GM10248 (cell line): Measurements from ENCODE around the gene KCNQ1.

Experiments
- CTCF ChIA-PET: fragments of 300-600 bp; sonication (Branson Sonifier 250); formaldehyde crosslinking; extraction: SDS; loops from one replicate; lab custom pipeline; 2021; ENCODE audit warnings: antibody characterized with exemption; lab: Yijun Ruan, JAX
- POLR2A ChIA-PET: fragments of 350-650 bp; sonication (Branson Sonifier 250); formaldehyde crosslinking; extraction: SDS; loops from one replicate; lab custom pipeline; 2020; ENCODE audit warnings: antibody characterized with exemption; lab: Yijun Ruan, JAX
- DNase-seq: peaks from one replicate; pipeline ENCODE4 v3.0.0; 2012; ENCODE audit errors: extremely low spot score
- CTCF ChIP-seq: IDR thresholded peaks from 2 replicates; pipeline ENCODE4 v1.5.1; 2012; ENCODE audit warnings: mild to moderate bottlenecking, low read depth; ENCODE audit errors: extremely low read depth, missing control alignments, control extremely low read depth

The KCNQ1 gene

GRCh38 chr11:2436013-2436520 lies 8.7 kb upstream of the KCNQ1 start:
- TF ChIP-seq CTCF: no peak
- POLR2A ChIA-PET: no interaction called here
- no peak for DNase-seq
- CTCF ChIA-PET: interaction anchor here (1.5 to 2.5 kb wide), 3 partner anchors 8 to 96 kb away, joined by 6 to 8 read pairs (median 7); no protein-coding TSS in a partner anchor

GRCh38 chr11:2436521-2437031 lies 8.2 kb upstream of the KCNQ1 start:
- POLR2A ChIA-PET: no interaction called here
- CTCF ChIA-PET: interaction anchor here (1.5 to 2.5 kb wide), 4 partner anchors 9 to 131 kb away, joined by 6 to 8 read pairs (median 7); no protein-coding TSS in a partner anchor
- no peak for TF ChIP-seq CTCF
- DNase-seq: no peak

GRCh38 chr11:2437516-2437915 lies 7.3 kb upstream of the KCNQ1 start:
- TF ChIP-seq CTCF: no peak
- no peak for DNase-seq
- ChIA-PET CTCF (interaction anchor here (1.5 to 2.5 kb wide), 4 partner anchors 10 to 132 kb away, joined by 6 to 8 read pairs (median 7); no protein-coding TSS in a partner anchor), POLR2A (no interaction called here)

- DNase-seq: no peak
- CTCF ChIA-PET: interaction anchor here (1.2 to 2.6 kb wide), 2 partner anchors 92 to 135 kb away, joined by 3 to 11 read pairs; no protein-coding TSS in a partner anchor
- POLR2A ChIA-PET: no interaction called here
- TF ChIP-seq CTCF: no peak
These were observed 5.0 kb upstream of the KCNQ1 start for GRCh38 chr11:2439820-2440219.

- TF ChIP-seq CTCF: no peak
- CTCF ChIA-PET: interaction anchor here (1.2 to 2.6 kb wide), 2 partner anchors 91 to 136 kb away, joined by 3 to 11 read pairs; no protein-coding TSS in a partner anchor
- POLR2A ChIA-PET: no interaction called here
- no peak for DNase-seq
These were observed 4.2 kb upstream of the KCNQ1 start for GRCh38 chr11:2440646-2441045.

GRCh38 chr11:2441171-2441570 lies 3.6 kb upstream of the KCNQ1 start:
- CTCF ChIA-PET: interaction anchor here (2.6 kb wide), 1 partner anchor 91 kb away, joined by 11 read pairs; no protein-coding TSS in a partner anchor
- no peak for TF ChIP-seq CTCF
- DNase-seq: no peak
- POLR2A ChIA-PET: no interaction called here
